ENCODE measurements around the gene SLC18B1. TPM values are rescaled to one million over a fixed set of nuclear protein-coding genes. Genes with fewer than 3 reads are reported as not detected.

SLC18B1 gene
- total and polyA plus RNA-seq, 2 of the 8 experiments (the other 6 are each of a cell fraction or from before 2014, with no cell fraction given) = 17.2 to 23.4 TPM

- no peak for TF ChIP-seq CHD7 (IDR thresholded peaks at IDR 0.05; ENCODE audit: insufficient replicate concordance, low read length)
Observed at GRCh38 chr6:132752255-132752654, 46.2 kb downstream of the SLC18B1 start (continued).

Data from H1 (cell line).